GM21447 (cell line): ENCODE measurements around the gene FAM47E.
"Not testable (repeated sequence)": the region's sequence is repeated elsewhere in the genome, so short reads cannot be mapped to it uniquely, and the experiment has no call there.

Source experiments
- ATAC-seq: cut with Tn5 transposase; IDR thresholded peaks from one replicate; pipeline ENCODE4 v1.9.1; 2021; ENCODE audit not compliant: unreplicated experiment

FAM47E gene

DNA sequence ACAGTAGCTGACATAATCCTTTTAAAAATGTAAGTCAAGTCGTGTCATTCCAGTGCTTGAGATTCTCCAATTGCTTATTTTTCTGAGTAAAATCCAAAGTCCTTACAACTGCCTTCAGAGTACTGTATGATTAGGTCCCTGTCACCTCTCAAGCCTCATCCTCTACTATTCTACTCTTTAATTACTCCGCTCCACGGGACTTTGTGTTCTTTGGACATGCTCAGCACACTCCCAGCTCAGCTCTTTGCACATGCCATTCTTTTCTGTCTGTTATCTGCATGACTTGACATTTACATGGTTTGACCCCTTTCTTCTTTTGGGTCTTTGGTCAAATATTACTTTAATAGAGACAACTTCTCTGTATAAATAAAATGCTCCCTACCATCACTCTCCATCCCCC, 15.1 kb downstream of the FAM47E start:
- ATAC-seq, result no peak

GRCh38 chr4:76267811-76268210, 16.3 kb downstream of the FAM47E start:
- no peak for ATAC-seq

GRCh38 chr4:76270244-76271175, 19.0 kb downstream of the FAM47E start:
- ATAC-seq, result no peak

DNA sequence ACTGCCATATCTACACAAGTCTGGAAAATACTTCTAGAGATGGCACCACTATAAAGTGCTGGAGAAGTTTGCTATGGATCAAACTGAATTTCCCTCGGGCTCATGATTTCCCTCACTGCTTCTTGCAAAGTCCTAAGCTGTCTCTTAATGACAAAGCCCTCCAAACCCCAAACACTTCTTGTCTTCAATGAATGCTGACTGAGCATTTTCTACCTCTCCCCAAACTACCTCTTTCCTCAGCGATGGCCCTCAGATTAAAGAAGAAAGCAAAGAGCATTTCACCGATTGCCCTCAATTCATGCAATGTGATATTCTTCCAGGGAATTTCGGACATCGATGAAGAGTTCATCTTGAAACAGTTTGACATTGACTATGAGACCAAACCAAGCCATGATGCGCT, 19.7 kb downstream of the FAM47E start:
- no peak for ATAC-seq

DNA sequence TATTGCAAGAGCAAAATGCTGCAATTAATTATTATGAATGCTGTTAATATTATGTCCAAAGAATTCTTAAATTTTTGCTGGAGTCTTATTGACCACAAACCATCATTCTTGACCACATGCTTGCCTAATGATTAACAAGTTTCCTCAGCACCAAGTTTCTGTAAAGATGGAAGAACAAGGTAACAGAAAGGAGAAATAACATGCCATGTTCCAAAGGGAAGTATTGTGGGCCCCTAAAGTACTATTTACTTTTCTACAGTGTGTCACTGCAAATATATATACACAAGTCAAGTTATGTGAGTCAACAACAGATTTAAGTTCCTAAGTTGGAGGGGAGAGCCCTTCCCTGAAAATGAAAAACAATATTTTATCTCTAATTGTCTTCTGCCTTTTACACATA, 20.6 kb downstream of the FAM47E start:
- no peak for ATAC-seq

- ATAC-seq, result no peak
These were observed 21.1 kb downstream of the FAM47E start for GRCh38 chr4:76272582-76272981.

DNA sequence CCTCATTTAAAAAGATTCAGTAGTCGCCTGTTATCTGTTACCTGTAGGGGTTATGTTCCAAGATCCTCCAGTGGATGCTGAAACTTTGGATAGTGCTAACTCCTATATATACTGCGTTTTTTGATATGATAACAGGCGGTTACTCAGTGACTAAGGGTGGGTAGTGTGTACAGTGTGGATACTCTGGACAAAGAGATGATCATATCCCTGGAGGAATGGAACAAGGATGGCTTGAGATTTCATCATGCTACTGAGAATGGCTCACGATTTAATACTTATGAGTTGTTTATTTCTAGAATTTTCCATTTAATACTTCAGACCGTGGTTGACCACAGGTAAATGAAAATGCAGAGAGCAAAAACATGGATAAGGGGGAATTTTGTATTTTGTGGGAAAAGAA, 21.5 kb downstream of the FAM47E start:
- ATAC-seq, result no peak

DNA sequence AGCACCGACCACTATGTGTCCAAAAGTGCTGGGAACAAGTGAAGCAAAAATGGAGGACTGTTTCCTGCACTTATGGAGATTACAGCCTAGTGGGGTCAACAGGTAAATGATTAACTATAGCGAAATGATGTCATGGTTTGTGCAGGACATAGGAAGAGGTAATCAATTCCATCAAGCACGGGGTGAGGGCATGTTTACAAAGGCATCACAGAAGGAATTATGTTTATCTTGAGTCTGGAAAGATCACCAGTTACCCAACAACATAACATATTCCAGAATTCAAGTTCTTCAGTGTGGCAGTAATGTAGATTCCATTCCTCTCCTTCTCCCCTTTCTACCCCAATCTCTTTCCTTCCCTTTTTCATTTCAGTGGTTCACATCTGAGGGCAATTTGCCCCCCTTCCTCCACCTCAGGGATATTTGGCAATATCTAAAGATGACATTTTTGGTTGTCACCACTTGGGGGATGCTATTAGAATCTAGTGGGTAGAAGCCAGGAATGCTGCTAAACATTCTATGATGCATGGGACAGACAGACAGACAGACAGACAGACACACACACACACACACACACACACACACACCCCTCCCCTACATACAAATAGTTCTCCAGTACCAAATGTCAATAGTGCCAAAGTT, 24.1 kb downstream of the FAM47E start:
- no peak for ATAC-seq

DNA sequence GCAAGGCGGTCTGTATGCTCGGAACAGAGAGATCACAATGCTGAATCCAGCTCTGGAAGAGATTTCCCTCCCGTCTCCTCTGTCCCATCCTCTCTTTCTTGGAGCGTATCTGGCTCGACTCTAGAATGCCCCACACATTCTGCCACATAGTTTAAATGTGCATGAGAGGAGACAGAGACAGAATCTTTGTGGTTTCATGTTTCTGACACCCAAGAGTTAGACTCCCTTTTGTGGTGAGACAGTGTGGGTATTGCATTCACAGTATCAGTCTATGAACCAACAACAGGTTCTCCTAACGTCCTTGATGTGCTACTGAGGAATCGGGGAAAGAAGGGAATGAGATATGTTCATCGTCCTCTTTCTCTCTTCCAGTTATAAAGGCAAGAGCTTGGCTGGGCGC, 25.3 kb downstream of the FAM47E start:
- ATAC-seq, result no peak

DNA sequence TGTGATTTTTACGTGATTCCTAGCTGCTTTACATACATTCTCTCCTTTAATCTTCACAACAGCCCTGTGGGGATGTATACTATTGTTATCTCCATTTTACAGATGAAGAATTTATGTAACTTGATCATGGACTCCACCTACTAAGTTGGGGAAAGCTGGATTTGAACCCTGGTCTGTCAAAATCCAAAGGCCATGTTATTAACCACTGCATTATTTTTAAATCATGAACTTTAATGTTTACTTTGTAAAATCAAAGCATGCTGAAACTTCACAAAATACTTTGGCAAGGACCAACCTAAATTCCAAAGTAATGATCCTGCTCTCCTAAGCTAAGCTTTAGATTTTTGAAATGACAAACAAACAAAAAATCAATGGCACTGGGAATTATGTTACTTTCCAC, 26.1 kb downstream of the FAM47E start:
- ATAC-seq, result no peak

DNA sequence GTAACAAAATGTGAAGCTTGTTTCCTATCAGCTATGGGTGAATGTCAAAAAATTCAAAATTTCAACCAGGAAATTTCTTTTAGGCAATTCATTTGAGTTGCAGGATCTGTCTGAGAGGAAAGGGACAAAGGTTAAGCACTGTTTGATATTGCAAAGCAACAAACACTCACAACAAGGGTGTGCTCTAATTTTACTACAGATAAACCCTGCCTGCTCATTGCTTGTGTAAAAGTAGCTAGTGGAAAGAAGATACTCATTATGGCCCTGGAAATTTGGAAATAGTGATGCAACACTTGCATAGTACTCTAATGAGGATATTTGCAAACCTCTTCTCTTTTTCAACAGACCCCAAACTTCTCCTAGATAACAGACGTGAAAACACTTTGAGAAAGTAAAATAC, 27.1 kb downstream of the FAM47E start:
- no peak for ATAC-seq

GRCh38 chr4:76279462-76279861, 27.9 kb downstream of the FAM47E start:
- no peak for ATAC-seq

DNA sequence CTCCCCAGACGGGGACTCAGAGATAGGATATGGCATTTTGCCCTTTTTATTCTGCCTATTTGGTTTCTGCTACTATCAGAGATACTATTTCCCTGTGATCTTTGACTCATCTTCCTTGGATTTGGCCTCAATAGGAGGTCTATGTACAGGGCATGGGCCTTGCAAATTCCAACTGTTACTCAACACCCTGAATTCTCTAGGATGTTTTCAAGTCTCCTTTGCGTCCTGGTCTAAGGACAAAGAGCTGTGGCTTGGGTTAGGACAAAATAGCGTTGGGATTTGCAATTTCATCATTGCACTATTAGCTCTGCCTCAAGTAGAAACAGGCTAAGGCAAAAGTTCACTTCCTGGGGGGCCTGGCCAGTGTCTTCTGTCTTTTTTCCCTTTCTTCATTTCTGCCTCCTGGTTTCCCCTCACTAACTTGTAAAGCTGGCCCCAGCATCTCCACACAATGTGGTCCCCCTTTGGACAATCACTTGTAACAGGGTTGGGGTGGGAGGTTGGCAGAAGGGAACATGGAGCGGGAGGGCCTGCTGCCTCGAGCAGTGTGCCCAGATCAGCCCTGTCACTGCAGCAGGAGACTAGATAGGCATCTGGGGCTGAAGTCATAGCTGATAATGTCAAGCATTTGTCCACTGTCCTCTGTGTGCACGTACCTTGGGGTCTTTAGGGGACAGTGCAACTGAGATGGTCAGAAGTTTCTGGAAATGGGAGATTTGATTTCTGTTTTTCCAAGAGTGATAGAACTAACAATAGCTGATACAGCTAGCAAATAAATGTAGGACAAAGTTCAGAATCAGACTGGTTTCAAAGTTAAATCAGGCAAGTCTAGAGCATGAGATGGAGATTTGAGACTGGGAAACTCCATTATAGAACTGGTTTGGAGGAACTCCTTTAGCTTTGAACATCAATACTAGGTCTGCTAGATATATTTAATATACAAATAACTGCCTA, 29.2 kb downstream of the FAM47E start:
- no peak for ATAC-seq

GRCh38 chr4:76281594-76281993, 30.1 kb downstream of the FAM47E start:
- not testable (repeated sequence) for ATAC-seq

DNA sequence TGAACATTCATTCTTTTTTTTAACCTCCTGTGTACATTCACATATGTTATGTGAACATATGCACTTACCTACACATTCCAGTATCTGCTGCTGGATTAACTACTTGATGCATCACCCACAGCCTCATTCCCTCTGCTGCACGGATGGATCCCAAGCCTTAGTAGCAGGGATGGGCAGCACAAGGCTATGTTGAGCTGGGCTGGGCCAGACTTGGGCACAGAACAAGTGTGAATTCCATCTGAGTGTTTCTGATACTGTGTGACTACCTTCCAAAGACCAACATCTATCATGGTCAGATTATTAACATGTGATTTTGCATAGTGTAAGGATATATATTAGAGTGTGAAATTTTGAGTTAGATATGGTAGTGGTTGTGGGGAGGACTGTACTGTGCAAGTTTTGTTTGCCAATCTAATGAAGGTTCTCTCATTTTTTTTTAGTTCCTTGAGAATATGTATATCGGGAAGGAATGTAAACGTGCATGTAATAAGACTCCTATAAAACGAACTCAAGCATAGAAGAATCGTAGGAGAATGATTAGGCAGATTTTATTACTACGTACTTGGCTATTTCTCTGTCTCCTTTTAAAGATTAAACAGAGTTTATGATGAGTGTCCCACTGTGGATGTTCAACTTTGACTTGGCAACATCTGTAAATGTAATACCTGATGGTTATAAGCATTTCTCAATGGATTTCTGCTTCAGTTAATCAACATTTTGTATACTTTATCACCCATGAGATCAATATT, 31.6 kb downstream of the FAM47E start:
- no peak for ATAC-seq

DNA sequence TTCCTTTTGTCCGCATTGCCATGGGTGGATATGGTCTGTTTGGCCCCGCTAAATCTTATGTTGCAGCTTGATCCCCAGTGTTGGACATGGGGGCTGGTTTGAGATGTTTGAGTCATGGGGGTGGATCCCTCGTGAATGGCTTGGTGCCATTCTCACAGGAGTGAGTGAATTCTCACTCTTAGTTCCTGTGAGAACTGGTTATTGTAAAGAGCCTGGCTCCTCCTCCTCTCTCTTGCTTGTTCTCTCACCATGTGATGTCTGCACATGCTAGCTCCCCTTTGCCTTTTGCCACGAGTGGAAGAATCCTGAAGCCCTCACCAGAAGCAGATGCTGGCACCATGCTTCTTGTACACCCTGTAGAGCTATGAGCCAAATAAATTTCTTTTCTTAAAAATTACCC, 32.4 kb downstream of the FAM47E start:
- no peak for ATAC-seq

DNA sequence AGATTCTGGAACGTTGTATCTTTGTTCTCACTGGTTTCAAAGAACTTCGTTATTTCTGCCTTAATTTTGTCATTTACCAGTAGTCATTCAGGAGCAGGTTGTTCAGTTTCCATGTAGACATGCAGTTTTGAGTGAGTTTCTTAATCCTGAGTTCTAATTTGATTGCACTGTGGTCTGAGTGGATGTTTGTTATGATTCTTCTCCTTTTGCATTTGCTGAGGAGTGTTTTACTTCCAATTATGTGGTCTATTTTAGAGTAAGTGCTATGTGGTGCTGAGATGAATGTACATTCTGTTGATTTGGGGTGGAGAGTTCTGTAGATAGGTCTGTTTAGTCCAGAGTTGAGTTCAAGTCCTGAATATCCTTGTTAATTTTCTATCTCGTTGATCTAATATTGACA, 36.3 kb downstream of the FAM47E start:
- not testable (repeated sequence) for ATAC-seq

DNA sequence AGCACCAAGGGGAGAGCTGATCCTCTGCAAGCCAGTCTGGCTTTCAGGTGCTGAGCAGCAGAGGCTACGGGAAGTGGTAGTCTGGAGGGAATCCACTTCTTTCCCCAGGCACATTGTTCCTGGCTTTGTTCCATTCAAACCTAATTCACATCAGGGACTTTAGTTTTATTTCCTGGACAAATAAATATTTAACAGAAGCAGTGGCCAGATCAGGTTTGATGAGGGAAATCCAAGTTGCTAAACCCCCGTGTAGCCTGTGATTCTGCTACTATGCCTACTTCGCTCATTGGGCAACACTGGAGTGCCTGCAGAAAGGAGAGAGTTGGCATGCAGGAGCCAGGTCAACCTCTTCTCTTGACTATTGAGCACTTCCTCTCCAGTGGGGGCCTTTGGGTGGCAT, 41.2 kb downstream of the FAM47E start:
- no peak for ATAC-seq

- ATAC-seq, result no peak
These were observed 42.3 kb downstream of the FAM47E start for GRCh38 chr4:76293772-76294171.

DNA sequence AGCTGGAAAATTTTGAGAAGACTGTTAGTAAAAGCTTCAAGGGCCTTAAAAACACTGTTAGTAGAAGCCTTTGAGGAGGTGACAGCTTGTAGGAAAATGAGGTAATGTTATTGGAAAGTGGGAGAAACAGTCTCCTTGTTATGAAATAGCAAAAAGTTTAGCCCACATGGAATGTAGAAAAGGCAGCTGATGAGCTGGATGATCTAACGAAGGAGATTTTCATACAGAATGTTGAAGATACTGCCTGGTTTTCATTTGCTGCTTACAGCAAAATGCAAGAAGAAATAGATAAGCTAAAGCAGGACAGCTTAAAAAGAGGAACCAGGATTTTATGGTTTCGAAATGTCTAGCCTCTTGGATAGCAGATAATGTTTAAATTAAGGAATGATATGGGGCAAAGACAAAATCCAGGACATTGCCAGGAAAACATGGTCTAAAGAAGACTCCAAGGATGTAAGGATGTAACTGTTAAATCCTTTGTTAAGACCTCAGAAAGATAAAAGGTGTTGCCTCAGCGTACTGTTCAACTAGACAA, 44.8 kb downstream of the FAM47E start:
- ATAC-seq, result no peak
